Left ventricle myocardium inferior (tissue), 1 donor: ENCODE data around the gene MARK2. TPM values are rescaled to one million over a fixed set of nuclear protein-coding genes. Genes with fewer than 3 reads are reported as not detected.

Source experiments
- DNase-seq: peaks from one replicate; pipeline ENCODE4 v3.0.0-alpha.2; 2020
- H3K27ac ChIP-seq: fragments of 200-600 bp; replicated peaks from 2 replicates; pipeline ENCODE4 v1.8.0; 2021
- H3K27me3 ChIP-seq: fragments of 200-600 bp; 2 replicates; pipeline ENCODE4 v1.8.0; 2021; ENCODE audit warnings: low read depth
- H3K36me3 ChIP-seq: fragments of 200-600 bp; 2 replicates; pipeline ENCODE4 v1.8.0; 2021
- H3K4me1 ChIP-seq: fragments of 200-600 bp; 2 replicates; pipeline ENCODE4 v1.8.0; 2021
- H3K4me3 ChIP-seq: fragments of 200-600 bp; 2 replicates; pipeline ENCODE4 v1.8.0; 2021; ENCODE audit warnings: mild to moderate bottlenecking, moderate library complexity
- H3K9me3 ChIP-seq: fragments of 200-600 bp; replicated peaks from 2 replicates; pipeline ENCODE4 v1.8.0; 2021
- CTCF ChIP-seq: fragments of 200-600 bp; IDR thresholded peaks from 2 replicates; pipeline ENCODE4 v1.8.0; 2021; ENCODE audit warnings: antibody characterized with exemption, mild to moderate bottlenecking, borderline replicate concordance
- intact Hi-C: fragments of 100-400 bp; cut with micrococcal nuclease; formaldehyde crosslinking; loops from one replicate; pipeline ENCODE4 v1.11.0; 2022
- total RNA-seq: library from RNA; stranded (reverse); fragmentation: NEBNext Ultra II Directional; extraction: Animal tissue kit (Norgen Biotek cat#: 25700); gene quantifications from one replicate; pipeline ENCODE4 v1.2.1, GENCODE V29; 2021
- donor health status: DM: no; HTN: yes; CAD: no; lungs with severe emphysema.

Gene MARK2
- total RNA-seq, 1 donor from 2014 or later, result 36.6 TPM

GRCh38 chr11:63818609-63819008 lies 20.3 kb upstream of the MARK2 start:
- H3K4me3 ChIP-seq, result no peak overlapping the region

GRCh38 chr11:63821411-63821810 lies 17.5 kb upstream of the MARK2 start:
- no peak overlapping the region for H3K4me3 ChIP-seq
- no peak for DNase-seq
- TF ChIP-seq CTCF, result no peak
- no peaks in the 10 kb centered on the region for H3K27me3 ChIP-seq
- no peak overlapping the region for H3K27ac ChIP-seq
- H3K36me3 ChIP-seq, result peaks cover 87% of the 10 kb centered on the region
- no peaks in the 10 kb centered on the region for H3K4me1 ChIP-seq
- no peaks in the 10 kb centered on the region for H3K9me3 ChIP-seq
- intact Hi-C loops, result no loop called here

More at GRCh38 chr11:63818609-63819008, 20.3 kb upstream of the MARK2 start:
- Histone ChIP-seq H3K36me3 (peaks cover 63% of the 10 kb centered on the region), H3K27ac (no peak overlapping the region), H3K4me1 (peaks cover 21% of the 10 kb centered on the region), H3K9me3 (no peaks in the 10 kb centered on the region), H3K27me3 (no peaks in the 10 kb centered on the region)
- no peak for TF ChIP-seq CTCF
- intact Hi-C loops, result no loop called here
- no peak for DNase-seq

GRCh38 chr11:63826471-63827190 lies 12.3 kb upstream of the MARK2 start:
- H3K4me3 ChIP-seq, result no peak overlapping the region
- no peak for DNase-seq
- H3K27ac ChIP-seq, result no peak overlapping the region
- no peaks in the 10 kb centered on the region for H3K4me1 ChIP-seq
- intact Hi-C loops, result no loop called here
- H3K36me3 ChIP-seq, result peaks cover 62% of the 10 kb centered on the region
- H3K9me3 ChIP-seq, result no peaks in the 10 kb centered on the region
- no peaks in the 10 kb centered on the region for H3K27me3 ChIP-seq
- no peak for TF ChIP-seq CTCF

- TF ChIP-seq CTCF, result peak; percentile 36
Observed at GRCh38 chr11:63829823-63830489, 9.0 kb upstream of the MARK2 start.

GRCh38 chr11:63831326-63831725 lies 7.6 kb upstream of the MARK2 start:
- no peaks in the 10 kb centered on the region for H3K9me3 ChIP-seq
- H3K27me3 ChIP-seq, result no peaks in the 10 kb centered on the region
- peaks cover 15% of the 10 kb centered on the region for H3K36me3 ChIP-seq
- H3K4me3 ChIP-seq, result no peak overlapping the region
- no peak for DNase-seq
- no peak overlapping the region for H3K27ac ChIP-seq
- no peak for TF ChIP-seq CTCF
- no peaks in the 10 kb centered on the region for H3K4me1 ChIP-seq
- intact Hi-C loops, result no loop called here

More at GRCh38 chr11:63829823-63830489, 9.0 kb upstream of the MARK2 start:
- H3K4me1 ChIP-seq, result no peaks in the 10 kb centered on the region
- H3K27ac ChIP-seq, result no peak overlapping the region
- H3K27me3 ChIP-seq, result no peaks in the 10 kb centered on the region
- intact Hi-C loops, result no loop called here
- no peak overlapping the region for H3K4me3 ChIP-seq
- DNase-seq, result no peak
- peaks cover 29% of the 10 kb centered on the region for H3K36me3 ChIP-seq
- no peaks in the 10 kb centered on the region for H3K9me3 ChIP-seq
